Left renal cortex interstitium (tissue), 4 donors: ENCODE results near the gene UACA. TPM values are rescaled to one million over a fixed set of nuclear protein-coding genes. Genes with fewer than 3 reads are reported as not detected.

ENCODE experiments used
- DNase-seq, 4 donors: peaks; one replicate each; pipeline ENCODE4 v3.0.0-alpha.2; 2013; ENCODE audit warnings: low read depth in 4 of 4, low spot score in 2 of 4, missing footprints in 1 of 4
- polyA plus RNA-seq, 4 donors: library from polyadenylated mRNA; unstranded; fragments of 120-200 nt; gene quantifications; one replicate each; pipeline ENCODE4 v1.2.1, GENCODE V29; 2013; ENCODE audit not compliant: insufficient read length in 4 of 4

UACA gene
- polyA plus RNA-seq, 4 donors = 86.6 to 131 (median 97.9) TPM

- DNase-seq = peak in 1 of 4 donors; percentile 55
These were observed 155.2 kb downstream of the UACA start for GRCh38 chr15:70608144-70608543.

- peak in 3 of 4 donors; percentile 56 to 75 (median 67) for DNase-seq
These were observed 157.6 kb downstream of the UACA start for GRCh38 chr15:70605606-70606410.

GRCh38 chr15:70604666-70605315, 158.6 kb downstream of the UACA start:
- DNase-seq = no peak

Other genes with a start within 250 kb of the UACA start
- 10 to 100 TPM; 13.8 to 23.4 (median 17.3) TPM for gene LARP6, start 90.6 kb upstream of the UACA start, polyA plus RNA-seq
- gene THAP10, start 128.9 kb upstream of the UACA start, polyA plus RNA-seq = 10 to 100 TPM in 1 of 4 donors, 1 to 10 TPM in 3; 7.0 to 11.1 (median 8.9) TPM
- gene LRRC49, start 129.3 kb upstream of the UACA start, polyA plus RNA-seq = 10 to 100 TPM; 17.9 to 18.9 (median 18.4) TPM